ENCODE results near the gene TBC1D5.

The TBC1D5 gene

GRCh38 chr3:17372362-17373210 is 369.8 kb downstream of the TBC1D5 start:
- no peak overlapping the region for H3K4me3 ChIP-seq (ENCODE audit: low read depth, low read length)
- no peak for DNase-seq (ENCODE audit: low read depth)
- no peak for TF ChIP-seq CTCF (IDR thresholded peaks at IDR 0.05; ENCODE audit: insufficient read depth, low read depth, low read length, missing control alignments)

DNA sequence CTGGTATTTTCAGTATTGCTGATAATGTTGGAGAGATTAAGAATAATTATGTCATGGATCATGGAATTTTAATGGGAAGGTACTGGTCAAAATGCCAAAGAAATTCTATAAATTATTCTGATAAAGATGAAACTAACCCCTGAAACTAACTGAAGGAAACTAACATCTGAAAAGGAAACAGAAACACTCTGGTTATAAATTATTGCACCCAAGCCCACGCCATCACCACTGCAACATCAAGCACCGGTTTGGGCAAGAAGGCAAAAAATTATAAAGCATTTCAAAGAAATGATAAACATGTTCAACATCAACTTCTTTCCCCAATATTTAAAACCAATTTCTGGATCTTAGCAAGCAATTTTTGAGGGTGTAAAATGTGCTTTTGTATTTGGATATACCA is 372.5 kb downstream of the TBC1D5 start:
- no peak overlapping the region for H3K4me3 ChIP-seq (ENCODE audit: low read depth, low read length)
- no peak for TF ChIP-seq CTCF (IDR thresholded peaks at IDR 0.05; ENCODE audit: insufficient read depth, low read depth, low read length, missing control alignments)
- no peak for DNase-seq (ENCODE audit: low read depth)

- TF ChIP-seq CTCF (IDR thresholded peaks at IDR 0.05; ENCODE audit: insufficient read depth, low read depth, low read length, missing control alignments) = no peak
- H3K4me3 ChIP-seq (ENCODE audit: low read depth, low read length) = no peak overlapping the region
- no peak for DNase-seq (ENCODE audit: low read depth)
These were observed 375.3 kb downstream of the TBC1D5 start for GRCh38 chr3:17367171-17367570.

DNA sequence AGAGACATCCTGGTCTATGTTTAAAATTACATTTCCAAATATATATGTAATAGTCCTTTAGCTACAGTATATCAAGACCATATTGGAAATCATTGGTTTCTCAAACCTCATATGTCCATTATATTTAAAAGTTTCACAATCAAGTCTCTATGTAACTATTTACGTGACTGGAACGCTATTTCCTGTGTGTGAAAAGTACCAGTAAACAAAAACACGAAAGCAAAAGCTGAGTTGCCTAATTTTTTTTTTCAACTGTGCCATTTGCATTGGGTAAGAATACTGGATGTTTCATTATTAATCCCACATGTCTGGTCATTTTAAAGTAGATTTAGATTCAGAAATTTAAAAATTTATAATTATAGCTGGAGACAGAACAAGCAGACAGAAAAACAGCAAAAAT is 381.4 kb downstream of the TBC1D5 start:
- DNase-seq (ENCODE audit: low read depth) = no peak

GRCh38 chr3:17359911-17360310 is 382.5 kb downstream of the TBC1D5 start:
- no peak for TF ChIP-seq CTCF (IDR thresholded peaks at IDR 0.05; ENCODE audit: insufficient read depth, low read depth, low read length, missing control alignments)
- DNase-seq (ENCODE audit: low read depth) = no peak
- no peak overlapping the region for H3K4me3 ChIP-seq (ENCODE audit: low read depth, low read length)

More for the DNA sequence above, 381.4 kb downstream of the TBC1D5 start:
- H3K4me3 ChIP-seq (ENCODE audit: low read depth, low read length) = no peak overlapping the region
- no peak for TF ChIP-seq CTCF (IDR thresholded peaks at IDR 0.05; ENCODE audit: insufficient read depth, low read depth, low read length, missing control alignments)

- no peak overlapping the region for H3K4me3 ChIP-seq (ENCODE audit: low read depth, low read length)
- no peak for TF ChIP-seq CTCF (IDR thresholded peaks at IDR 0.05; ENCODE audit: insufficient read depth, low read depth, low read length, missing control alignments)
- DNase-seq (ENCODE audit: low read depth) = no peak
These were observed 385.3 kb downstream of the TBC1D5 start for GRCh38 chr3:17357035-17357710.

All from GM12865 (cell line).